H1 (cell line): ENCODE measurements around the gene POLR2L.

Source experiments
- BRCA1 ChIP-seq: IDR thresholded peaks from 2 replicates; pipeline ENCODE4 v1.6.1; 2012; ENCODE audit warnings: low read depth, low read length, improper control_type of control experiment
- CHD1 ChIP-seq: IDR thresholded peaks from 2 replicates; pipeline ENCODE4 v1.6.1; 2012; ENCODE audit warnings: low read depth, low read length, improper control_type of control experiment
- CHD2 ChIP-seq: IDR thresholded peaks from 2 replicates; pipeline ENCODE4 v1.6.1; 2012; ENCODE audit warnings: low read length, improper control_type of control experiment
- CTCF ChIP-seq, 3 experiments: IDR thresholded peaks; 1 replicate in 2 of 3; 2 replicates in 1 of 3; pipeline versions ENCODE4 v1.5.1 to v1.6.1; 2011; ENCODE audit warnings: low read length in 3 of 3, mild to moderate bottlenecking in 3 of 3, inconsistent platforms in 2 of 3, low read depth in 1 of 3, moderate library complexity in 1 of 3; ENCODE audit not compliant: insufficient read depth in 1 of 3; ENCODE audit errors: control extremely low read depth in 1 of 3
- EP300 ChIP-seq, 2 experiments: IDR thresholded peaks; 1 replicate in 1 of 2; 2 replicates in 1 of 2; pipeline ENCODE4 v1.6.1; 2011 to 2012; ENCODE audit warnings: low read depth in 2 of 2, low read length in 2 of 2, mild to moderate bottlenecking in 2 of 2, borderline replicate concordance in 1 of 2, inconsistent platforms in 1 of 2, moderate library complexity in 1 of 2
- MAX ChIP-seq: IDR thresholded peaks from 2 replicates; pipeline ENCODE4 v1.6.1; 2012; ENCODE audit warnings: inconsistent platforms
- NANOG ChIP-seq: IDR thresholded peaks from 2 replicates; pipeline ENCODE4 v1.6.1; 2011; ENCODE audit warnings: low read length, low read depth, mild to moderate bottlenecking, inconsistent platforms; ENCODE audit not compliant: insufficient read depth, poor library complexity, severe bottlenecking
- POLR2AphosphoS5 ChIP-seq: IDR thresholded peaks from 2 replicates; pipeline ENCODE4 v1.6.1; 2011; ENCODE audit warnings: low read depth, low read length
- SP1 ChIP-seq: IDR thresholded peaks from 2 replicates; pipeline ENCODE4 v1.6.1; 2011; ENCODE audit warnings: low read depth, low read length
- USF2 ChIP-seq: IDR thresholded peaks from 2 replicates; pipeline ENCODE4 v1.6.1; 2011; ENCODE audit warnings: low read length, improper control_type of control experiment

GRCh38 chr11:821512-822371, 20.6 kb downstream of the POLR2L start:
- TF ChIP-seq CTCF (IDR thresholded peaks at IDR 0.05; ENCODE audit: control extremely low read depth in 1 of 3, insufficient read depth in 1 of 3, low read depth in 1 of 3, low read length in 3 of 3) (no peak), MAX (no peak), CHD2 (no peak), NANOG (no peak), POLR2AphosphoS5 (no peak), CHD1 (no peak), BRCA1 (no peak), SP1 (no peak), USF2 (no peak), EP300 (IDR thresholded peaks at IDR 0.05; ENCODE audit: borderline replicate concordance in 1 of 2, low read depth in 2 of 2, low read length in 2 of 2) (no peak)
